ENCODE data around the gene OPCML. TPM values are rescaled to one million over a fixed set of nuclear protein-coding genes. Genes with fewer than 3 reads are reported as not detected.

The OPCML gene
- total and polyA plus RNA-seq, 2 donors (not counting 1 experiment from before 2014, with no cell fraction given): 0.99 to 2.8 TPM

DNA sequence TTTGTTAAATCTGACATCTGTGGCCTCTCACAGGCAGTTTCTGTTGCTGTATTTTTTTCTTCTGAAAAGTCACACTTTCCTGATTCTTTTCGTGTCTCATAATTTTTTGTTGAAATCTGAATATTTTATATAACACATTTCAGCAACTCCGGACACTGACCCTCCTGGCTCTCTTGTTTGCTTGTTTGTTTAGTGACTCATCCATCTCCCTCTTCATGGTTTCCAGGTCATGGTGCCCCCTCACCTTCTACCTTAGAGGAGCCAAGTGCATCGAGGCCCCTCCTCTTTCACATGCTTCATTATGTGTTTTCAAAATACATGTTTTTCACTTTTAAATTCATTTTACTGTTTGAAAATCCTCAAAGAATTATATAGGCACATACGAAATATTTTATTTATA is 562.4 kb downstream of the OPCML start:
- H2AFZ ChIP-seq (ENCODE audit: low read length): no peak overlapping the region
- H3K79me2 ChIP-seq (ENCODE audit: control insufficient read depth, insufficient read depth, low read length): no peaks in the 10 kb centered on the region
- no peaks in the 10 kb centered on the region for H3K9me3 ChIP-seq (ENCODE audit: control insufficient read depth, insufficient read depth, low read depth, low read length)
- H3K4me2 ChIP-seq (ENCODE audit: extremely low read depth, insufficient read depth, low read length): no peak overlapping the region
- H3K36me3 ChIP-seq (ENCODE audit: control insufficient read depth, insufficient read depth, low read length): no peaks in the 10 kb centered on the region
- H3K27ac ChIP-seq (ENCODE audit: insufficient read depth, low read length): no peak overlapping the region
- H4K20me1 ChIP-seq (ENCODE audit: control insufficient read depth, extremely low read depth, insufficient read depth, low read length): no peaks in the 10 kb centered on the region
- TF ChIP-seq, protein P1, sequence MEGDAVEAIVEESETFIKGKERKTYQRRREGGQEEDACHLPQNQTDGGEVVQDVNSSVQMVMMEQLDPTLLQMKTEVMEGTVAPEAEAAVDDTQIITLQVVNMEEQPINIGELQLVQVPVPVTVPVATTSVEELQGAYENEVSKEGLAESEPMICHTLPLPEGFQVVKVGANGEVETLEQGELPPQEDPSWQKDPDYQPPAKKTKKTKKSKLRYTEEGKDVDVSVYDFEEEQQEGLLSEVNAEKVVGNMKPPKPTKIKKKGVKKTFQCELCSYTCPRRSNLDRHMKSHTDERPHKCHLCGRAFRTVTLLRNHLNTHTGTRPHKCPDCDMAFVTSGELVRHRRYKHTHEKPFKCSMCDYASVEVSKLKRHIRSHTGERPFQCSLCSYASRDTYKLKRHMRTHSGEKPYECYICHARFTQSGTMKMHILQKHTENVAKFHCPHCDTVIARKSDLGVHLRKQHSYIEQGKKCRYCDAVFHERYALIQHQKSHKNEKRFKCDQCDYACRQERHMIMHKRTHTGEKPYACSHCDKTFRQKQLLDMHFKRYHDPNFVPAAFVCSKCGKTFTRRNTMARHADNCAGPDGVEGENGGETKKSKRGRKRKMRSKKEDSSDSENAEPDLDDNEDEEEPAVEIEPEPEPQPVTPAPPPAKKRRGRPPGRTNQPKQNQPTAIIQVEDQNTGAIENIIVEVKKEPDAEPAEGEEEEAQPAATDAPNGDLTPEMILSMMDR (conservative IDR thresholded peaks at IDR 0.05 in 1 of 2, IDR thresholded peaks at IDR 0.05 in 1 of 2; ENCODE audit: low read depth in 1 of 2, low read length in 2 of 2): no peak
- no peak for TF ChIP-seq EZH2 (IDR thresholded peaks at IDR 0.05; ENCODE audit: low read length, missing control alignments)
- no peak for DNase-seq (ENCODE audit: low read depth in 2 of 2)
- no peaks in the 10 kb centered on the region for H3K4me1 ChIP-seq (ENCODE audit: control insufficient read depth, extremely low read depth, insufficient read depth, low read length)
- H3K27me3 ChIP-seq (ENCODE audit: control insufficient read depth, insufficient read depth, low read length): no peaks in the 10 kb centered on the region
- H3K9ac ChIP-seq (ENCODE audit: insufficient read depth, low read length): no peak overlapping the region
- no peak overlapping the region for H3K4me3 ChIP-seq (replicated peaks in 1 of 4; ENCODE audit: control extremely low read depth in 1 of 4, insufficient read depth in 1 of 4, low read depth in 3 of 4, low read length in 4 of 4)

GRCh38 chr11:132962041-132962440 is 570.3 kb downstream of the OPCML start:
- no peak overlapping the region for H2AFZ ChIP-seq (ENCODE audit: low read length)
- no peaks in the 10 kb centered on the region for H3K4me1 ChIP-seq (ENCODE audit: control insufficient read depth, extremely low read depth, insufficient read depth, low read length)
- no peak overlapping the region for H3K9ac ChIP-seq (ENCODE audit: insufficient read depth, low read length)
- TF ChIP-seq EZH2 (IDR thresholded peaks at IDR 0.05; ENCODE audit: low read length, missing control alignments): no peak
- TF ChIP-seq, protein P1 (conservative IDR thresholded peaks at IDR 0.05 in 1 of 2, IDR thresholded peaks at IDR 0.05 in 1 of 2; ENCODE audit: low read depth in 1 of 2, low read length in 2 of 2): no peak
- H3K4me2 ChIP-seq (ENCODE audit: extremely low read depth, insufficient read depth, low read length): peak overlapping the region; percentile 52
- H4K20me1 ChIP-seq (ENCODE audit: control insufficient read depth, extremely low read depth, insufficient read depth, low read length): no peaks in the 10 kb centered on the region
- H3K27me3 ChIP-seq (ENCODE audit: control insufficient read depth, insufficient read depth, low read length): no peaks in the 10 kb centered on the region
- no peaks in the 10 kb centered on the region for H3K79me2 ChIP-seq (ENCODE audit: control insufficient read depth, insufficient read depth, low read length)
- H3K36me3 ChIP-seq (ENCODE audit: control insufficient read depth, insufficient read depth, low read length): no peaks in the 10 kb centered on the region
- H3K4me3 ChIP-seq (replicated peaks in 1 of 4; ENCODE audit: control extremely low read depth in 1 of 4, insufficient read depth in 1 of 4, low read depth in 3 of 4, low read length in 4 of 4): no peak overlapping the region
- H3K27ac ChIP-seq (ENCODE audit: insufficient read depth, low read length): no peak overlapping the region
- H3K9me3 ChIP-seq (ENCODE audit: control insufficient read depth, insufficient read depth, low read depth, low read length): no peaks in the 10 kb centered on the region
- DNase-seq (ENCODE audit: low read depth in 2 of 2): peak; percentile 30 to 89

- Histone ChIP-seq H3K9me3 (ENCODE audit: control insufficient read depth, insufficient read depth, low read depth, low read length) (no peaks in the 10 kb centered on the region), H3K4me3 (replicated peaks in 1 of 4; ENCODE audit: control extremely low read depth in 1 of 4, insufficient read depth in 1 of 4, low read depth in 3 of 4, low read length in 4 of 4) (no peak overlapping the region), H3K79me2 (ENCODE audit: control insufficient read depth, insufficient read depth, low read length) (no peaks in the 10 kb centered on the region), H3K27me3 (ENCODE audit: control insufficient read depth, insufficient read depth, low read length) (no peaks in the 10 kb centered on the region), H3K36me3 (ENCODE audit: control insufficient read depth, insufficient read depth, low read length) (no peaks in the 10 kb centered on the region), H4K20me1 (ENCODE audit: control insufficient read depth, extremely low read depth, insufficient read depth, low read length) (no peaks in the 10 kb centered on the region), H3K4me1 (ENCODE audit: control insufficient read depth, extremely low read depth, insufficient read depth, low read length) (no peaks in the 10 kb centered on the region), H2AFZ (ENCODE audit: low read length) (no peak overlapping the region), H3K27ac (ENCODE audit: insufficient read depth, low read length) (no peak overlapping the region), H3K9ac (ENCODE audit: insufficient read depth, low read length) (no peak overlapping the region), H3K4me2 (ENCODE audit: extremely low read depth, insufficient read depth, low read length) (no peak overlapping the region)
- TF ChIP-seq, protein P1 (conservative IDR thresholded peaks at IDR 0.05 in 1 of 2, IDR thresholded peaks at IDR 0.05 in 1 of 2; ENCODE audit: low read depth in 1 of 2, low read length in 2 of 2): no peak
- TF ChIP-seq EZH2 (IDR thresholded peaks at IDR 0.05; ENCODE audit: low read length, missing control alignments): no peak
- no peak for DNase-seq (ENCODE audit: low read depth in 2 of 2)
These were observed 570.8 kb downstream of the OPCML start for GRCh38 chr11:132961453-132961852.
